ENCODE results near the gene TEX22. TPM values are rescaled to one million over a fixed set of nuclear protein-coding genes. Genes with fewer than 3 reads are reported as not detected.

The TEX22 gene
- total RNA-seq, 4 donors from 2014 or later, result under 0.01 to 0.19 (median 0.17) TPM; not detected in 1

DNA sequence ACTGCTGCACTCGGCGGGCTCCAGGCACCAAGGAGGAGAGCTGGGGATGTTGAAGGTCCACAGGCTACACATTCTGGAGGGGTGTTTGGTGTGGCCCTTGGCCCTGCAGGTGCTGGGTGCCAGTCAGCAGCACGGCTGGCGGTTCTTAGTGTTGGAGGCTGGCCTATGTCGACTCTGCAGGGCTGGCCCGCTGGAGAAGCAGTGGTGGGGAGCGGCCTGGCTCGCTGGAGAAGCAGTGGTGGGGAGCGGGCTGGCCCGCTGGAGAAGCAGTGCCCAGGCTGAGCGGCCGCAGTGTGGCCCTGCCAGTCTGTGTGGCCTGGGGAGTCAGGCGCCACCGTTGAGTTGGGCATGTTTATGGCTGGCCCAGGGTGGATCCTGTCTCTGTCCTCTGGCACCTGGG is 48.6 kb downstream of the TEX22 start:
- Histone ChIP-seq H3K4me1 (peaks cover 17 to 24% (median 21%) of the 10 kb centered on the region in 4 donors), H3K27ac (replicated peaks in 1 of 4) (no peak overlapping the region), H3K27me3 (no peaks in the 10 kb centered on the region), H3K36me3 (peaks cover 12 to 55% (median 34%) of the 10 kb centered on the region in 4 donors), H3K9me3 (no peaks in the 10 kb centered on the region), H3K4me3 (no peak overlapping the region)
- no peak for DNase-seq (ENCODE audit: extremely low spot score)
- intact Hi-C loops (cut with DNase I), result loop anchor here (5.0 kb wide), 1 partner anchor 40 kb away; the partner anchor contains the start of gene CRIP1
- TF ChIP-seq POLR2AphosphoS5 (IDR thresholded peaks at IDR 0.05) (no peak), POLR2A (IDR thresholded peaks at IDR 0.05; ENCODE audit: low read depth) (no peak), EP300 (IDR thresholded peaks at IDR 0.05) (no peak)
- TF ChIP-seq, protein P1, sequence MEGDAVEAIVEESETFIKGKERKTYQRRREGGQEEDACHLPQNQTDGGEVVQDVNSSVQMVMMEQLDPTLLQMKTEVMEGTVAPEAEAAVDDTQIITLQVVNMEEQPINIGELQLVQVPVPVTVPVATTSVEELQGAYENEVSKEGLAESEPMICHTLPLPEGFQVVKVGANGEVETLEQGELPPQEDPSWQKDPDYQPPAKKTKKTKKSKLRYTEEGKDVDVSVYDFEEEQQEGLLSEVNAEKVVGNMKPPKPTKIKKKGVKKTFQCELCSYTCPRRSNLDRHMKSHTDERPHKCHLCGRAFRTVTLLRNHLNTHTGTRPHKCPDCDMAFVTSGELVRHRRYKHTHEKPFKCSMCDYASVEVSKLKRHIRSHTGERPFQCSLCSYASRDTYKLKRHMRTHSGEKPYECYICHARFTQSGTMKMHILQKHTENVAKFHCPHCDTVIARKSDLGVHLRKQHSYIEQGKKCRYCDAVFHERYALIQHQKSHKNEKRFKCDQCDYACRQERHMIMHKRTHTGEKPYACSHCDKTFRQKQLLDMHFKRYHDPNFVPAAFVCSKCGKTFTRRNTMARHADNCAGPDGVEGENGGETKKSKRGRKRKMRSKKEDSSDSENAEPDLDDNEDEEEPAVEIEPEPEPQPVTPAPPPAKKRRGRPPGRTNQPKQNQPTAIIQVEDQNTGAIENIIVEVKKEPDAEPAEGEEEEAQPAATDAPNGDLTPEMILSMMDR (IDR thresholded peaks at IDR 0.05), result no peak
- 93% methylated on average over 2 of the region's 14 CpGs for WGBS

DNA sequence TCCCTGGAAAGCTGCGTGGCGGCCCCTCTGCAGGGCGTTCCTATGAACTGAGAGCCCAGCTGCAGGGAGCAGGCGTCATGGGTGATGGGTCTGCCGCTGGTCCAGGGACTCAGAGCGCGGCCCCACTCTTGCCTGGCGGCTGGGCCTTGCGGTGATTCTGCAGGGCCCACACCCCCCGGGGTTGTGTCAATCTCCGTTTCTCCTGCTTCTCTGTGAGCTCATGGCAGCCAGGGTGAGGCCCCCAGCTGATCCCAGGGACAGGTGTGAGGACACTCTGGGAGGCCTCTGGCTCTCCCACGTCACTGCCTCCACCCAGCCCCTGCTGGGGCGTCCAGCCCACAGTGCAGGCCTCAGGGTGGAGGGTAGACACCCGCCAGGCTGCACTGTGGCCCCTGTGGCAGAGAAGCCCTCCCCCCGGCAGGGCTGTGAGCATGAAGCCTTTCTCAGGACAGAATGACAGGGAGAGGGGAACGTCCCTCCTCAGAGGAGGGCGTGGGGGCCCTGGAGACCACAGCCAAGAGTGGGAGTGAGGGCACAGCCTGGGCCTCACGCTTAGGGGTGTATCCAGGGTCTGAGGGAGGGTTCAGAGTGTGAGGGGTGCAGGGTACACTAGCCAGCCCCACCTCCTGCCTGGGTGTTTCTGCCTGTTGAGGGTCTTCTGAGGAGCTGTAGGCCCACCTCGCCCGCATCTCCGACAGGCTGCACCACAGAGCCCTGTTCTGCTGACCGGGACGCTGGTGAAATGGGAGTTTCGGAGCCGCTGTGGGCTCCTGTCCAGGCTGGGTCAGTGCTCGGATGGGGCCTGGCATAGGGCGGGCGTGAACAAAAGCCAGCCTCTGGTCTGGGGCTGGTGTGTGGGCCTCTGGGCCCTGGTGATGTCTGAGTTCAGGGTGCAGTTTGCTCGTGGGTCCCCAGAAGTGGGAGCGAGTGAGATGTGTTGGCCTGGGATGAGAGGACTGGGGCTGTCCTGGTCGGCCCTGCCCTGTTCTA is 49.6 kb downstream of the TEX22 start:
- Histone ChIP-seq H3K36me3 (peaks cover 12 to 55% (median 38%) of the 10 kb centered on the region in 4 donors), H3K4me3 (no peak overlapping the region), H3K27me3 (no peaks in the 10 kb centered on the region), H3K27ac (replicated peaks in 1 of 4) (peak overlapping the region; percentile 30 to 64 (median 44)), H3K9me3 (no peaks in the 10 kb centered on the region), H3K4me1 (peaks cover 17 to 24% (median 21%) of the 10 kb centered on the region in 4 donors)
- intact Hi-C loops (cut with DNase I), result loop anchor here (2.0 to 5.0 kb wide), 2 partner anchors 39 to 81 kb away; partner anchors contain the start of gene CRIP1
- TF ChIP-seq POLR2AphosphoS5 (IDR thresholded peaks at IDR 0.05), result no peak
- no peak for TF ChIP-seq POLR2A (IDR thresholded peaks at IDR 0.05; ENCODE audit: low read depth)
- no peak for DNase-seq (ENCODE audit: extremely low spot score)
- WGBS, result 86% methylated on average over 27 of the region's 31 CpGs

DNA sequence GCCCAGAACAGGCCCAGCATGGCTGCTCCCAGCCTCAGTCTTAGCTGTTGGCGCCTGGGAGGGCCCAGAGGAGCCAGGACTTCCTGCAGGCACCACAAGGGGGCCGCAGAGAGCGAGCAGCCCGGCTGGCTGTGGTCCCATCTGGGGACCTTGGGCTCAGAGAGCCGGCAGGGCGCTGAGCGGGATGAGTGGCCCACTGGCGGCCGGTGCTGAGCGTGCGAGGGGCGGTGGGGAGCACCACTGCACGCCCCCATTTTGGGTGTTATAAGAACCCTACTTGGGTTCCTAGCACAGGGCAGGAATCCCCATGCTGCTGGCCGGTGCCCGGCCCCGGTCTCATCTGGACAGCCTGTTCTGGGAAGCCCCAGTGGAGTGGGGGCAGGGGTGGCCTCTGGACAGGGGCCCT is 50.4 kb downstream of the TEX22 start:
- no peak for TF ChIP-seq POLR2A (IDR thresholded peaks at IDR 0.05; ENCODE audit: low read depth)
- TF ChIP-seq, protein P1 (IDR thresholded peaks at IDR 0.05), result peak in 2 of 3 experiments; percentile 88 to 91
- TF ChIP-seq EP300 (IDR thresholded peaks at IDR 0.05), result no peak
- TF ChIP-seq POLR2AphosphoS5 (IDR thresholded peaks at IDR 0.05), result peak; percentile 59 to 69
- H3K4me1 ChIP-seq, result peaks cover 17 to 24% (median 21%) of the 10 kb centered on the region in 4 donors
- WGBS, result no CpG with 5 or more reads among the region's 16 CpGs
- H3K27ac ChIP-seq (replicated peaks in 1 of 4), result peak overlapping the region; percentile 30 to 64 (median 44)
- H3K27me3 ChIP-seq, result no peaks in the 10 kb centered on the region
- no peaks in the 10 kb centered on the region for H3K9me3 ChIP-seq
- no peak for DNase-seq (ENCODE audit: extremely low spot score)
- H3K36me3 ChIP-seq, result peaks cover 12 to 56% (median 41%) of the 10 kb centered on the region in 4 donors
- intact Hi-C loops (cut with DNase I), result loop anchor here (2.0 to 5.0 kb wide), 2 partner anchors 39 to 80 kb away; partner anchors contain the start of gene CRIP1
- peak overlapping the region in 2 of 4 donors; percentile 25 to 33 for H3K4me3 ChIP-seq

DNA sequence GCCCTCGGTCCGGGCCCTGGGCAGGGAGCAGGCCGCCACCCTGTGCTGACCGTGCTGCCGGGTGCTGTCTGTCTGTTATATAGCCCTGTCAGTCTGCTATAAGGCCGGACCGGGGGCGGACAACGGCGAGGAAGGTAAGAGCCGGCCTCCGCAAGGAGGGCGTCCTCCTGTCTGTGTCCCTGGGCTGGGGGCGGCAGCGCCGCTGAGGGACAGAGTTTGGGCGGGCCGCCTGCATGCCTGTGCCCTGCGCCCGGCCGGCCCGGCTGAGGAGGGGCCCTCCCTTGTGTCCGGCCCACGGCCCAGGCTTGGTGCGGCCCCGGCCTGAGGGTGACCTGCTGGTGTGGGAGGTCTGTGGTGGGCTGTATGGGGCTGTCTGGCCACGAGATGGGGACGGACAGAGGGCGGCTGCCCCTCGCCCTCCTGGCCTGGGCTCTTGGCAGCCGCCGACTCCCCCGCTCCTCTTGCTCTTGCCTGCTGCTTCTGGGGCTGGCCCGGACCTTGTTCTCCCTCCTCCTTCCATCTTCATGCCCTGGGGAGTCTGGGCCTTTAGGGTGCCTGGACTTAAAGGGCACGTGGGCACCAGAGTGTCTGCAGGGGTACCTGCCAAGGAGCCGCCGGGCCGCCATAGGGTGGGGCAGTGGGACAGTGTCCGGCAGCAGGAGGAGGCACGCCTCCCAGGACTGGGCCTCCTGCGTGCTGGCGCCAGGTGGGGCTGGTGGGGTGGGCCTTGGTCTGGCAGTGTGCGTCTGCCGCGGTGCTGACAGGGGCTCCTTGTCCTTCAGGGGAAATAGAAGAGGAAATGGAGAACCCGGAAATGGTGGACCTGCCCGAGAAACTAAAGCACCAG is 51.2 kb downstream of the TEX22 start:
- WGBS, result 83% methylated on average over 21 of the region's 47 CpGs
- no peak for DNase-seq (ENCODE audit: extremely low spot score)
- H3K4me3 ChIP-seq, result no peak overlapping the region
- H3K27ac ChIP-seq (replicated peaks in 1 of 4), result peak overlapping the region in 2 of 4 donors; percentile 43 to 64
- TF ChIP-seq EP300 (IDR thresholded peaks at IDR 0.05) (no peak), POLR2A (IDR thresholded peaks at IDR 0.05; ENCODE audit: low read depth) (no peak), POLR2AphosphoS5 (IDR thresholded peaks at IDR 0.05) (no peak)
- peaks cover 16 to 64% (median 48%) of the 10 kb centered on the region in 4 donors for H3K36me3 ChIP-seq
- intact Hi-C loops (cut with DNase I), result loop anchor here (2.0 to 5.0 kb wide), 3 partner anchors 38 to 79 kb away; partner anchors contain the start of gene CRIP1
- H3K9me3 ChIP-seq, result no peaks in the 10 kb centered on the region
- no peaks in the 10 kb centered on the region for H3K27me3 ChIP-seq
- H3K4me1 ChIP-seq, result peaks cover 17 to 24% (median 21%) of the 10 kb centered on the region in 4 donors

DNA sequence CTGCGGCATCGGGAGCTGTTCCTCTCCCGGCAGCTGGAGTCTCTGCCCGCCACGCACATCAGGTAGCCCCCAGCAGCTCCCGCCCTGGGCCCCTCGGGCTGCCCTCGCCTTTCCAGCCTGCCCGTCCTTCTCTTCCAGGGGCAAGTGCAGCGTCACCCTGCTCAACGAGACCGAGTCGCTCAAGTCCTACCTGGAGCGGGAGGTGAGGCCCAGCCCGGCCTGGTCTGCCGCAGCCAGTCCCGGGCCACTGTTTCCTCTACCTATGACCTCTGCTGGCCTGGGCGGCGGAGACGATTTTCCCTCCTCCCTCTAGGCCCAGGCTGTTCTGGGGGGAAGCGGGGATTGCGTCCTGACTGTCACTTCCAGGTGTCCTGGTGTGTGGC is 51.8 kb downstream of the TEX22 start:
- no peaks in the 10 kb centered on the region for H3K9me3 ChIP-seq
- DNase-seq (ENCODE audit: extremely low spot score), result no peak
- H3K4me3 ChIP-seq, result no peak overlapping the region
- TF ChIP-seq POLR2AphosphoS5 (IDR thresholded peaks at IDR 0.05), result no peak
- no peak for TF ChIP-seq POLR2A (IDR thresholded peaks at IDR 0.05; ENCODE audit: low read depth)
- TF ChIP-seq EP300 (IDR thresholded peaks at IDR 0.05), result no peak
- TF ChIP-seq, protein P1 (IDR thresholded peaks at IDR 0.05), result no peak
- no peak overlapping the region for H3K27ac ChIP-seq (replicated peaks in 1 of 4)
- 92% methylated on average over 14 of the region's 22 CpGs for WGBS
- peaks cover 22 to 71% (median 53%) of the 10 kb centered on the region in 4 donors for H3K36me3 ChIP-seq
- no peaks in the 10 kb centered on the region for H3K27me3 ChIP-seq
- peaks cover 17 to 24% (median 21%) of the 10 kb centered on the region in 4 donors for H3K4me1 ChIP-seq
- intact Hi-C loops (cut with DNase I), result loop anchor here (5.0 kb wide), 1 partner anchor 78 kb away; no protein-coding TSS in a partner anchor

All from esophagus muscularis mucosa (tissue), 4 donors.